GM23338 (cell line): Measurements from ENCODE around the gene GBE1. TPM values are rescaled to one million over a fixed set of nuclear protein-coding genes. Genes with fewer than 3 reads are reported as not detected.

ENCODE experiments used
- ATAC-seq: fragments of 200-7000 bp; cut with Tn5 transposase; 3 replicates; pipeline ENCODE4 v1.9.1; 2020
- DNase-seq: peaks from one replicate; pipeline ENCODE4 v3.0.0-alpha.2; 2015; ENCODE audit warnings: low spot score
- H2AFZ ChIP-seq: fragments of 200-600 bp; sonication (generic); 2 replicates; pipeline ENCODE4 v1.8.0; 2016; ENCODE audit warnings: antibody characterized with exemption, mild to moderate bottlenecking, moderate library complexity
- H3F3A ChIP-seq: fragments of 200-600 bp; sonication (generic); replicated peaks from 2 replicates; pipeline ENCODE4 v1.8.0; 2017; ENCODE audit warnings: antibody characterized with exemption, mixed run types, low read depth
- H3K27ac ChIP-seq: fragments of 200-600 bp; sonication (generic); 2 replicates; pipeline ENCODE4 v1.6.1; 2016; ENCODE audit warnings: low read depth
- H3K27me3 ChIP-seq: fragments of 200-600 bp; sonication (generic); 2 replicates; pipeline ENCODE4 v1.8.0; 2016; ENCODE audit warnings: mild to moderate bottlenecking, mixed run types, moderate library complexity; ENCODE audit not compliant: insufficient read depth
- H3K36me3 ChIP-seq: fragments of 200-600 bp; sonication (generic); 2 replicates; pipeline ENCODE4 v1.8.0; 2016; ENCODE audit warnings: mild to moderate bottlenecking; ENCODE audit not compliant: insufficient read depth
- H3K4me1 ChIP-seq: fragments of 200-600 bp; sonication (generic); 2 replicates; pipeline ENCODE4 v1.8.0; 2016; ENCODE audit warnings: mild to moderate bottlenecking, moderate library complexity; ENCODE audit not compliant: insufficient read depth
- H3K4me2 ChIP-seq: fragments of 200-600 bp; sonication (generic); 2 replicates; pipeline ENCODE4 v1.7.1; 2017; ENCODE audit warnings: mixed run types
- H3K4me3 ChIP-seq: fragments of 200-600 bp; sonication (generic); 2 replicates; pipeline ENCODE4 v1.6.1; 2016; ENCODE audit warnings: mixed run types
- H3K79me2 ChIP-seq: fragments of 200-600 bp; sonication (generic); replicated peaks from 2 replicates; pipeline ENCODE4 v1.8.0; 2017; ENCODE audit warnings: mild to moderate bottlenecking; ENCODE audit not compliant: insufficient read depth
- H3K9me2 ChIP-seq: fragments of 200-600 bp; sonication (generic); 2 replicates; pipeline ENCODE4 v1.8.0; 2017; ENCODE audit not compliant: insufficient read depth
- H4K20me1 ChIP-seq: fragments of 200-600 bp; sonication (generic); replicated peaks from 2 replicates; pipeline ENCODE4 v1.8.0; 2017; ENCODE audit warnings: mild to moderate bottlenecking; ENCODE audit not compliant: insufficient read depth
- H3K27ac Mint-ChIP-seq: 2 replicates; pipeline ENCODE4 v1.8.0; 2020; ENCODE audit warnings: inconsistent platforms, mild to moderate bottlenecking, moderate library complexity, mixed read lengths
- H3K27me3 Mint-ChIP-seq: 3 replicates; pipeline ENCODE4 v1.8.0; 2022; ENCODE audit warnings: low read depth, mild to moderate bottlenecking, moderate library complexity, mixed read lengths, inconsistent platforms; ENCODE audit not compliant: insufficient read depth, poor library complexity
- H3K36me3 Mint-ChIP-seq: 3 replicates; pipeline ENCODE4 v1.8.0; 2021; ENCODE audit warnings: low read depth, mild to moderate bottlenecking, inconsistent platforms, moderate library complexity, mixed read lengths
- H3K4me1 Mint-ChIP-seq: 3 replicates; pipeline ENCODE4 v1.8.0; 2020; ENCODE audit warnings: mild to moderate bottlenecking, inconsistent platforms, mixed read lengths
- H3K4me3 Mint-ChIP-seq: 3 replicates; pipeline ENCODE4 v1.8.0; 2021; ENCODE audit warnings: moderate library complexity, mild to moderate bottlenecking, inconsistent platforms, mixed read lengths
- H3K9me3 Mint-ChIP-seq: 3 replicates; pipeline ENCODE4 v1.8.0; 2020; ENCODE audit warnings: moderate library complexity, mild to moderate bottlenecking, inconsistent platforms, mixed read lengths
- CREB1 ChIP-seq: fragments of 250-450 bp; sonication (Bioruptor Pico); IDR thresholded peaks from 2 replicates; pipeline ENCODE4 v1.5.0; 2020; ENCODE audit warnings: low read depth, mild to moderate bottlenecking, moderate library complexity
- EZH2 ChIP-seq: fragments of 200-600 bp; sonication (generic); IDR thresholded peaks from one replicate; pipeline ENCODE4 v1.8.0; 2017; ENCODE audit warnings: antibody characterized with exemption, mild to moderate bottlenecking, low read depth; ENCODE audit not compliant: unreplicated experiment
- EZH2phosphoT487 ChIP-seq: fragments of 200-600 bp; sonication (generic); IDR thresholded peaks from one replicate; pipeline ENCODE4 v1.8.1; 2018; ENCODE audit warnings: antibody characterized with exemption; ENCODE audit not compliant: unreplicated experiment
- JUNB ChIP-seq: IDR thresholded peaks from one replicate; pipeline ENCODE4 v1.6.1; 2016; ENCODE audit warnings: antibody characterized with exemption; ENCODE audit not compliant: unreplicated experiment
- NANOG ChIP-seq: IDR thresholded peaks from 2 replicates; pipeline ENCODE4 v1.6.1; 2016; ENCODE audit warnings: antibody characterized with exemption, borderline replicate concordance
- POLR2AphosphoS5 ChIP-seq: IDR thresholded peaks from 2 replicates; pipeline ENCODE4 v1.6.1; 2016; ENCODE audit warnings: antibody characterized with exemption, low read depth
- REST ChIP-seq: IDR thresholded peaks from one replicate; pipeline ENCODE4 v1.6.1; 2018; ENCODE audit warnings: antibody characterized with exemption; ENCODE audit not compliant: unreplicated experiment
- STAT1 ChIP-seq: IDR thresholded peaks from one replicate; pipeline ENCODE4 v1.6.1; 2016; ENCODE audit warnings: antibody characterized with exemption; ENCODE audit not compliant: unreplicated experiment
- ZNF114 ChIP-seq: fragments of 250-450 bp; sonication (Bioruptor Pico); IDR thresholded peaks from 2 replicates; pipeline ENCODE4 v1.5.0; 2020; ENCODE audit warnings: mild to moderate bottlenecking, moderate library complexity
- ZNF331 ChIP-seq: fragments of 250-450 bp; sonication (Bioruptor Pico); IDR thresholded peaks from 2 replicates; pipeline ENCODE4 v1.5.0; 2020; ENCODE audit warnings: low read depth, mild to moderate bottlenecking, moderate library complexity
- polyA plus RNA-seq: library from polyadenylated mRNA; unstranded; fragments of >200 nt; fragmentation: Nextera tagmentation; extraction: Ambion mirVana; gene quantifications from 2 replicates; pipeline ENCODE4 v1.2.1, GENCODE V29; 2016
- total RNA-seq: library from RNA; depleted of rRNA; stranded (reverse); fragments of >200 nt; shearing (Covaris generic); gene quantifications from 2 replicates; pipeline ENCODE4 v1.2.3, GENCODE V29; 2014
- TF ChIP-seq, protein P1 (sequence below), 2 experiments: fragments of 200-600 bp in 1 of 2; sonication (generic) in 1 of 2; conservative IDR thresholded peaks; 2 replicates each; pipeline versions ENCODE4 v1.5.1 to v1.6.1; 2016 to 2017; ENCODE audit warnings: antibody characterized with exemption in 2 of 2, low read depth in 2 of 2, mild to moderate bottlenecking in 2 of 2, moderate library complexity in 1 of 2
- TF ChIP-seq, protein P2 (sequence below): fragments of 250-450 bp; sonication (Bioruptor Pico); IDR thresholded peaks from 2 replicates; pipeline ENCODE4 v1.5.0; 2020; ENCODE audit warnings: mild to moderate bottlenecking, moderate library complexity
- TF ChIP-seq, protein P3 (sequence below): IDR thresholded peaks from 2 replicates; pipeline ENCODE4 v1.6.1; 2016; ENCODE audit warnings: antibody characterized with exemption

GBE1 gene
- total and polyA plus RNA-seq, 2 experiments from 2014 or later, result 6.4 to 12.2 TPM

DNA sequence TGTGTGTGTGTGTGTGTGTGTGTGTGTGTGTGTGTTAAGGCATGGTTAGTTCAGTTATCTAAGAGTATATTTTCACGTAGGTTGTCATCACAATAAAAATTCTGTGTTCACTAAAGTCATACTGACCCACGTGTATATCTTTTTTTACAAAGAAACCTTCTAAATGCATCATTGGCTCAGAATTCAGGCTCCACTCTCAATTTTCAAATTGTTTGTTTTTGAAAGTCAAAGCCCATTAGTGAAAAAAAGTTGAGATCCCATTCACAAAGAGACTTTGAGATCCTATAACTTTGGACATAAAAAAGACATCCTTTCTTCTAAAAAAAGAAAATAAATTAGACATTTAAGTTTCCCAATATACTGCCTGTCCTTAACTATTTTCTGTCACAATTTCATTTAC, 59.3 kb downstream of the GBE1 start:
- Mint-ChIP-seq H3K27me3 (no peaks in the 10 kb centered on the region), H3K4me1 (no peaks in the 10 kb centered on the region), H3K27ac (no peak overlapping the region), H3K9me3 (no peaks in the 10 kb centered on the region), H3K4me3 (no peak overlapping the region), H3K36me3 (no peaks in the 10 kb centered on the region)
- Histone ChIP-seq H3K27ac (no peak overlapping the region), H3F3A (no peaks in the 10 kb centered on the region), H3K4me1 (no peaks in the 10 kb centered on the region), H3K4me3 (no peak overlapping the region), H4K20me1 (no peaks in the 10 kb centered on the region), H3K27me3 (no peaks in the 10 kb centered on the region), H3K4me2 (no peak overlapping the region), H3K79me2 (no peaks in the 10 kb centered on the region), H3K9me2 (no peaks in the 10 kb centered on the region), H2AFZ (no peak overlapping the region), H3K36me3 (no peaks in the 10 kb centered on the region)
- ATAC-seq, result no peak
- DNase-seq, result no peak
- TF ChIP-seq, protein P1, sequence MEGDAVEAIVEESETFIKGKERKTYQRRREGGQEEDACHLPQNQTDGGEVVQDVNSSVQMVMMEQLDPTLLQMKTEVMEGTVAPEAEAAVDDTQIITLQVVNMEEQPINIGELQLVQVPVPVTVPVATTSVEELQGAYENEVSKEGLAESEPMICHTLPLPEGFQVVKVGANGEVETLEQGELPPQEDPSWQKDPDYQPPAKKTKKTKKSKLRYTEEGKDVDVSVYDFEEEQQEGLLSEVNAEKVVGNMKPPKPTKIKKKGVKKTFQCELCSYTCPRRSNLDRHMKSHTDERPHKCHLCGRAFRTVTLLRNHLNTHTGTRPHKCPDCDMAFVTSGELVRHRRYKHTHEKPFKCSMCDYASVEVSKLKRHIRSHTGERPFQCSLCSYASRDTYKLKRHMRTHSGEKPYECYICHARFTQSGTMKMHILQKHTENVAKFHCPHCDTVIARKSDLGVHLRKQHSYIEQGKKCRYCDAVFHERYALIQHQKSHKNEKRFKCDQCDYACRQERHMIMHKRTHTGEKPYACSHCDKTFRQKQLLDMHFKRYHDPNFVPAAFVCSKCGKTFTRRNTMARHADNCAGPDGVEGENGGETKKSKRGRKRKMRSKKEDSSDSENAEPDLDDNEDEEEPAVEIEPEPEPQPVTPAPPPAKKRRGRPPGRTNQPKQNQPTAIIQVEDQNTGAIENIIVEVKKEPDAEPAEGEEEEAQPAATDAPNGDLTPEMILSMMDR (conservative IDR thresholded peaks at IDR 0.05; ENCODE audit: low read depth in 2 of 2), result no peak
- TF ChIP-seq REST, result no peak
- TF ChIP-seq, protein P2, sequence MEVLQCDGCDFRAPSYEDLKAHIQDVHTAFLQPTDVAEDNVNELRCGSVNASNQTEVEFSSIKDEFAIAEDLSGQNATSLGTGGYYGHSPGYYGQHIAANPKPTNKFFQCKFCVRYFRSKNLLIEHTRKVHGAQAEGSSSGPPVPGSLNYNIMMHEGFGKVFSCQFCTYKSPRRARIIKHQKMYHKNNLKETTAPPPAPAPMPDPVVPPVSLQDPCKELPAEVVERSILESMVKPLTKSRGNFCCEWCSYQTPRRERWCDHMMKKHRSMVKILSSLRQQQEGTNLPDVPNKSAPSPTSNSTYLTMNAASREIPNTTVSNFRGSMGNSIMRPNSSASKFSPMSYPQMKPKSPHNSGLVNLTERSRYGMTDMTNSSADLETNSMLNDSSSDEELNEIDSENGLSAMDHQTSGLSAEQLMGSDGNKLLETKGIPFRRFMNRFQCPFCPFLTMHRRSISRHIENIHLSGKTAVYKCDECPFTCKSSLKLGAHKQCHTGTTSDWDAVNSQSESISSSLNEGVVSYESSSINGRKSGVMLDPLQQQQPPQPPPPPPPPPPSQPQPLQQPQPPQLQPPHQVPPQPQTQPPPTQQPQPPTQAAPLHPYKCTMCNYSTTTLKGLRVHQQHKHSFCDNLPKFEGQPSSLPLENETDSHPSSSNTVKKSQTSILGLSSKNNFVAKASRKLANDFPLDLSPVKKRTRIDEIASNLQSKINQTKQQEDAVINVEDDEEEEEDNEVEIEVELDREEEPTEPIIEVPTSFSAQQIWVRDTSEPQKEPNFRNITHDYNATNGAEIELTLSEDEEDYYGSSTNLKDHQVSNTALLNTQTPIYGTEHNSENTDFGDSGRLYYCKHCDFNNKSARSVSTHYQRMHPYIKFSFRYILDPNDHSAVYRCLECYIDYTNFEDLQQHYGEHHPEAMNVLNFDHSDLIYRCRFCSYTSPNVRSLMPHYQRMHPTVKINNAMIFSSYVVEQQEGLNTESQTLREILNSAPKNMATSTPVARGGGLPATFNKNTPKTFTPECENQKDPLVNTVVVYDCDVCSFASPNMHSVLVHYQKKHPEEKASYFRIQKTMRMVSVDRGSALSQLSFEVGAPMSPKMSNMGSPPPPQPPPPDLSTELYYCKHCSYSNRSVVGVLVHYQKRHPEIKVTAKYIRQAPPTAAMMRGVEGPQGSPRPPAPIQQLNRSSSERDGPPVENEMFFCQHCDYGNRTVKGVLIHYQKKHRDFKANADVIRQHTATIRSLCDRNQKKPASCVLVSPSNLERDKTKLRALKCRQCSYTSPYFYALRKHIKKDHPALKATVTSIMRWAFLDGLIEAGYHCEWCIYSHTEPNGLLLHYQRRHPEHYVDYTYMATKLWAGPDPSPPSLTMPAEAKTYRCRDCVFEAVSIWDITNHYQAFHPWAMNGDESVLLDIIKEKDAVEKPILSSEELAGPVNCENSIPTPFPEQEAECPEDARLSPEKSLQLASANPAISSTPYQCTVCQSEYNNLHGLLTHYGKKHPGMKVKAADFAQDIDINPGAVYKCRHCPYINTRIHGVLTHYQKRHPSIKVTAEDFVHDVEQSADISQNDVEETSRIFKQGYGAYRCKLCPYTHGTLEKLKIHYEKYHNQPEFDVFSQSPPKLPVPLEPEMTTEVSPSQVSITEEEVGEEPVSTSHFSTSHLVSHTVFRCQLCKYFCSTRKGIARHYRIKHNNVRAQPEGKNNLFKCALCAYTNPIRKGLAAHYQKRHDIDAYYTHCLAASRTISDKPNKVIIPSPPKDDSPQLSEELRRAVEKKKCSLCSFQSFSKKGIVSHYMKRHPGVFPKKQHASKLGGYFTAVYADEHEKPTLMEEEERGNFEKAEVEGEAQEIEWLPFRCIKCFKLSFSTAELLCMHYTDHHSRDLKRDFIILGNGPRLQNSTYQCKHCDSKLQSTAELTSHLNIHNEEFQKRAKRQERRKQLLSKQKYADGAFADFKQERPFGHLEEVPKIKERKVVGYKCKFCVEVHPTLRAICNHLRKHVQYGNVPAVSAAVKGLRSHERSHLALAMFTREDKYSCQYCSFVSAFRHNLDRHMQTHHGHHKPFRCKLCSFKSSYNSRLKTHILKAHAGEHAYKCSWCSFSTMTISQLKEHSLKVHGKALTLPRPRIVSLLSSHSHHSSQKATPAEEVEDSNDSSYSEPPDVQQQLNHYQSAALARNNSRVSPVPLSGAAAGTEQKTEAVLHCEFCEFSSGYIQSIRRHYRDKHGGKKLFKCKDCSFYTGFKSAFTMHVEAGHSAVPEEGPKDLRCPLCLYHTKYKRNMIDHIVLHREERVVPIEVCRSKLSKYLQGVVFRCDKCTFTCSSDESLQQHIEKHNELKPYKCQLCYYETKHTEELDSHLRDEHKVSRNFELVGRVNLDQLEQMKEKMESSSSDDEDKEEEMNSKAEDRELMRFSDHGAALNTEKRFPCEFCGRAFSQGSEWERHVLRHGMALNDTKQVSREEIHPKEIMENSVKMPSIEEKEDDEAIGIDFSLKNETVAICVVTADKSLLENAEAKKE (CRISPR knock-in tag), result no peak
- TF ChIP-seq EZH2phosphoT487, result no peak
- no peak for TF ChIP-seq ZNF331 (CRISPR knock-in tag)
- TF ChIP-seq, protein P3, sequence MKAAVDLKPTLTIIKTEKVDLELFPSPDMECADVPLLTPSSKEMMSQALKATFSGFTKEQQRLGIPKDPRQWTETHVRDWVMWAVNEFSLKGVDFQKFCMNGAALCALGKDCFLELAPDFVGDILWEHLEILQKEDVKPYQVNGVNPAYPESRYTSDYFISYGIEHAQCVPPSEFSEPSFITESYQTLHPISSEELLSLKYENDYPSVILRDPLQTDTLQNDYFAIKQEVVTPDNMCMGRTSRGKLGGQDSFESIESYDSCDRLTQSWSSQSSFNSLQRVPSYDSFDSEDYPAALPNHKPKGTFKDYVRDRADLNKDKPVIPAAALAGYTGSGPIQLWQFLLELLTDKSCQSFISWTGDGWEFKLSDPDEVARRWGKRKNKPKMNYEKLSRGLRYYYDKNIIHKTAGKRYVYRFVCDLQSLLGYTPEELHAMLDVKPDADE, result no peak
- TF ChIP-seq POLR2AphosphoS5, result no peak
- TF ChIP-seq EZH2, result no peak
- no peak for TF ChIP-seq JUNB
- TF ChIP-seq ZNF114 (CRISPR knock-in tag), result no peak
- TF ChIP-seq STAT1, result no peak
- TF ChIP-seq CREB1 (CRISPR knock-in tag), result no peak
- TF ChIP-seq NANOG, result no peak
